Measurements from ENCODE around the gene MGME1.

MGME1 gene

DNA sequence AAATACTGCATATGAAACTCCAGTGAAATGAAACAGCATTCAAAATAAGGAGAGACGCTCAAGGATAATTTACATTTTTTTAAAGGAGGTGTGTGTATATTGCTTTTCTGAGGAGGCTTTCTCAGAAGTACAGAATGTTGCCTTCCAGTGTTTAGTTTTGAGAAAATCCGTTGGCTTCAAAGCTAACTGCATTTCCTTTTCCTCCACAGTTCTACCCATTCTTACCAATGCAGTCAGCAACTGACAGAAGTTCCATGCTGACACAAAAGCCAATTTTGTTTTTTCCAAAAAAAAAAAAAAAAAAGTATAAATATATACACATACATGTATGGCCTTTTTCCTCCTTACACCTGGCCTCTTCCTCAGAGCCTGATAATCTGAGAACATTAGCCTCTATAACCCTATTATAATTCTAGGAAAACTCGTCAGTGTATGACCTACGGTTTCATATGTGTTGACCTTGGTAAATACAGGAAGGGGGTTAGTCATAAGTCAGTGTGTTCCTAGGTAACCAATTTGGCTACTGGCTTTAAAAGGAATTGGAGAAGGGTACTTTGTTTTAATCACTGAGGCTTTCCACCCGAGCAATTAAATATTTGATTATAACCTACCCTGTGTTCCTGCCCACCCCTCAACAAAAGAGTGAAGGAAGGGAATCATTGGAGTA is 24.2 kb downstream of the MGME1 start:
- no peak for DNase-seq (ENCODE audit: low read depth)

DNA sequence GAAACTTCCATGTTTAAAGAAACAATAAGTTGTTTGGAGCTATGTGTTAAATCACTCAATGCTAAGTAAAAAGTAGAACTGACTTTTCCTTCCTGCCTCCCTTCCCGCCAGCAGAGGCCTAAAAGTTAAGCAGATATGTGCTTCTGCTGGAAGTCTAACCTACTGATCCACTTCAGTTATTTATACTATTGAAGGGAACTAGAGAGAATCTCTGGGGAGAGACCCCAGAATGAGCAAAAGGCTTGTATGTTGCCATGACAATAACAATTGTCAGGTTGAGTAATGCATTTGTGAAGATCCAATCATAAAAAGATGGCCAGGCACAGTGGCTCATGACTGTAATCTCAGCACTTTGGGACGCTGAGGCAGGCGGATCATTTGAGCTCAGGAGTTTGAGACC is 24.7 kb downstream of the MGME1 start:
- no peak for DNase-seq (ENCODE audit: low read depth)

DNA sequence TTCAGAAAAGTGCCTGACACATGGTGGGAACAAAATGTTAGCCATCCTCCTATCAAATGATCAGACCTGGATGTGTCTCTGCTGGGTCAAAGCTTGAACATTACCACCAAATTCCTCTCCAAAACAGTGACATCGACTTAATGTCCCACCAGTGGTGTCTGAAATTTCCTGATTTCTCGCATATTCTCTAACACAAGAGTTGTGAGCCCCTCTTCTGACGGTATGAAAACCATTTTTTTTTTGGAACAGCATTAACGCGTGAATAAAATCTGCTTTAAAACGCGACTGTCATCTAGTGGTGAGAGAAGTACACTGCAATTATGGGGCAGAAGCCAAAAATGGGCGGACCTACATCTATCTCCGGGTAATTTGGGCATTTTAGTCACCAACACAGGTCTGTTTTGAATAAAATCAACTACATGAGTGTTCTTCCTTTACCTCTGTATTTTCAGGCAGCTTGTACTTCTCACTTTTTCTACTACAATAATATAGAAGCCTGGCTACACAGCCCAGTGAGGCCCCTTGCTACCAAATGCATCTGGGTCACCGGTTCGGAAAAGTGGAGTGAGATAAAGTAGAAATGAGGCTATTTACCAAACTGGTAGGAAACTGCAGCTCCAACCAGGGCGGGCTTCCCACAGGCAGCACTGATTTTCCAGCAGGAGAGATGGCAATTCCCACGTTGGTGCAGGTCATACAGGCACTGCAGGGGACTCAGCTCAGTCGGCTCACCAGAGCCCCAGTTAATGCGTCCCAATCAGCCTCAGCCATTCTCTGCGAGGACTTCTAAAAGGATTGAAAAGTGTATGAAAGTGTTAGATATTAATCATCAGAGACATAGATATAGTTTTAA is 27.4 kb downstream of the MGME1 start:
- peak; percentile 8 for DNase-seq (ENCODE audit: low read depth)

DNA sequence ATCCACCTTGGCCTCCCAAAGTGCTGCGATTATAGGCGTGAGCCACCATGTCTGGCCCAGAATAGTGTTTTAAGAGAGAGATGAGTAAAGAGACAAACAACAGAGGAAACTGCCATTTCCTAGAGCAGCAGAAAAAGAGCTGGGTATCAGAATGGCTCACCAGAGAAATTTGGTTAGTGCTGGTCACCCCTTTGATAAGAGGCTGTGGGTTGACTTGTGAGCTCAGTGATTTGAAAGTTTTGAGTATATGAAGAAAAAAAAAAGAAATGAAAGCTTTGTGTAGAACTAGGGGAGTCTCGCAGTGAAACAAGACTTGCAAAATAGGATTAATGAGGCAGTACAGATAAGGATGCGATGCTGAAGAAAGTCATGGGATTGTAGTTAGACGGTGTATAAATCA is 29.6 kb downstream of the MGME1 start:
- no peak for DNase-seq (ENCODE audit: low read depth)

DNA sequence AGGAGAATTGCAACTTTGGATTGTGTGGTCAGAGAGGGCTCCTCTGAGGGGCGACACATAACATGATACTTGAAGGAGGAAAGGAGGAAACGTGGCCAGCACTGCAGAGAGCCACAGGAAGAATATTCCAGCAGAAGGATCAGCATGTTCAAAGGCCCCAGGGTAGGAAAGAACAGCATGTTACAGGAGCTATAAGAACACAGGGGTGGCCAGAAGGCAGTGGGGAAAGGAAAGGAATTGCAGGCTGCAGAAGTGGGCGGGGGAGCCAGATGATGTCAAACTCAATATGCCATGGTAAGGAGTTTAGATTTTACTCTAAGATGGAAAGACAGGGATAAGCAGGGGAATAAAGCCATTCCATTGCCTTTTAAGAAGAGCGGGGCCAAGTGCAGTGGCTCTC is 30.7 kb downstream of the MGME1 start:
- DNase-seq (ENCODE audit: low read depth) = no peak

DNA sequence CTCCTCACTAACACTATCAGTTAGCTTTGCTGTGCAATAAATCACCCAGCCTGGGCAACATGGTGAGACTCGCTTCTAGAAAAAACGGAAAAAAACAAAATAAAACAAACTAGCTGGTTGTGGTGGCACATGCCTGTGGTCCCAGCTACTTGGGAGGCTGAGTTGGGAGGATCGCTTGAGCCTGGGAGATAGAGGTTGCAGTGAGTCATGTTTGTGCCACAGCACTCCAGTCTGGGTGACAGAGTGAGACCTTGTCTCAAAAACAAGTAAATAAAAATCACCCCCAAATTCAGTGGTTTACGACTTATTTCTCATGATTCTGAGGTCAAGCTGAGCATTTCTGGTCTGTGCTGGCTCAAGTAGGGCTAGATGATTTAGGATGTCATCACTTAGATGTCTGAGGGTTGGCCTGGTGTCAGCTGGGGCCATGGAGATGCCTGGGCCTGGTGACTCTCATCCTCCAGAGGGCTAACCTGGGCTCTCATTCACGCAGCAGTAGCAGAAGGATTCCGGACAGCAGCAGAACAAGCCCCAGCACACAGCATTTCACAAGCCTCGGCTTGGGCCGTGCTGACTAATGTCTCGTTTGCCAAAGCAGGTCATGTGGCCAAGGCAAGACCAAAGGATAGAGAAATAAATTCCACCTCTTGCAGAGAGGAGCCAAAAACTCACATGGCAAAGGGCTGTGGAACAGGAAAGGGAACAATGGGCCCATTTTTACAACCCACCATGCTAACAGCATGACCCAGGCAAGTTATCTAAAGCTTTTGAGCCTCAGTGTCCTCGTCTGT is 32.5 kb downstream of the MGME1 start:
- DNase-seq (ENCODE audit: low read depth) = no peak

DNA sequence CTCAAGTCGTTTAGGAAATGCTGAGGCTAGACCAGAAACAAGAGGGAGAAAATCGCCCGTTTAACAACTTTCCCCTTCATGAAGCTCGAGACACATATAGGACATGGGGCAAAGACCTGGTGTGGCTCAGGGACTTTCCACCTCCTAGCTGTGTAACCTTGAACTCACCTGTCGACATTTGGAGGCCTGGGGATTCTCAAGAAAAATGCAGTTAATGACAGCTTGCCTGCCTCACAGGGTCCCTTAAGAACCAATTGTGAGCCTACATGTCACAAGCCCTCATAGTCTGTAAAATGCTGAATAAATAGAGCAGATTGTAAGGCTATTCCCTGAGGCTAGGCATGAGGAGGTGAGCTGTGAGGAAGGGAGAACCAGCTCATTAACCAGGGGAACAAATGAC is 35.1 kb downstream of the MGME1 start:
- no peak for DNase-seq (ENCODE audit: low read depth)

DNA sequence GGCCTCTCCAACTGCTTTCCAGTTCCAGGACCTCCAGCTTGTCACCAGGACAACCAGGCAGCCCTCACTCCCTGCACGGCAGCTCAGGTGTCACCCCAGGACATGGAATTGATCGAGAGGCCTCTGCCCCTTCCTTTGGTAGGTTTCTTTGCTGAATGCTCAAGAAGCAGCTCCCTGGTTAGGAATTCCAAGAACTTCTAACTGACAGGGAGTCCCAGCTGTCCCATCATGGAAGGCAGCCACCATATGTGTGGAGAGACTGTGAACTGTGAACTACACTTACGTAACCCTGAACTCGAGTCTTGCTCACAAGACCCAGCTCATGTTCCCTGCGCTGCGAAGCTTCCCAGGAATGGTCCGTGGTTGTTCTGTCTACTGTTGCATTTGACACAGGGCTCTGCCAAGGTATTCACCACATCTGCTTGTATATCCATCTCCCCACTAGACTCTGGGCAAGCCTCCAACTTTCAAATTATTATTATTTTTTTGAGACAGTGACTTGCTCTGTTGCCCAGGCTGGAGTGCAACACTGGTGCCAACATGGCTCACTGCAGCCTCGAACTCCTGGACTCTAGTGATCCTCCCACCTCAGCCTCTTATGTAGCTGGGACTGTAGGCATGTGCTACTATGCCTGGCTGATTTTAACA is 35.7 kb downstream of the MGME1 start:
- DNase-seq (ENCODE audit: low read depth) = no peak

DNA sequence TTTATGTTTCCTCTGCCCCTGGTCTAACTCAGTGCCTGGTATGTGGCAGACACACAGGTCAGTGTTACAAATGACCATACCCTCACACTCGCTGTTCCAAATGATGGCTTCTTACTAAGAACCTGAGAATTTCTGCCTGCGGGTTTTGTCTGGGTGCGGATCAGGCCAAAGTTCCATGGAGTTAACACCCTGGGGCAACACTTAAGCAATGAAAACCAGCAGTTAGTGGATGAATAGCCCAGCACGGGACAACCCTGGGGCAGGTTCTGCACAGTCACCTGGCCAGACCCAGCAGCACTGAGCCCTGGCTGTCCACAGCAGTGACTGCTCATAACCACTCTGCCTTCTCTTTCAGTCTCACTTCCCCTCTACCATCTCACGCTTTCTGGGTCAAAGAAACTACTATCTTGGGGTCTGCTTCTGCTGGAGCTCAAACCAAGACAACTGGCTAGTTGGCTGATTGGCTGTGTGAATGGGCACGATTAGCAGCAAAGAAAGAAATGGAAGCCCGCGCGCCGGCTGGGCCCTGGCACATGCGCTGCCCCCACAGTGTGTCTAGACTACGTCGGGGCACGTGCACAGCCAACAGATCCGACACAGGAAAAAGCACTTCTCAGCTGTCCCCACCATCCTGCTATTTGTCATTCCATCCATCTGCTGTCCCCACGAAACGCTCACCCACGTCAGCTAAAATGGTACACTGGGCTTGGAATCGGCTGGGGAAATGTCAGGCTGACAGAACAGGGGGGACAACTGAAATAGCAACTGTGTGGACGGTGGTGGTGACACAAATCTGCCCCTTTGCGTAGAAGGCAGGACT is 36.6 kb downstream of the MGME1 start:
- DNase-seq (ENCODE audit: low read depth) = no peak

DNA sequence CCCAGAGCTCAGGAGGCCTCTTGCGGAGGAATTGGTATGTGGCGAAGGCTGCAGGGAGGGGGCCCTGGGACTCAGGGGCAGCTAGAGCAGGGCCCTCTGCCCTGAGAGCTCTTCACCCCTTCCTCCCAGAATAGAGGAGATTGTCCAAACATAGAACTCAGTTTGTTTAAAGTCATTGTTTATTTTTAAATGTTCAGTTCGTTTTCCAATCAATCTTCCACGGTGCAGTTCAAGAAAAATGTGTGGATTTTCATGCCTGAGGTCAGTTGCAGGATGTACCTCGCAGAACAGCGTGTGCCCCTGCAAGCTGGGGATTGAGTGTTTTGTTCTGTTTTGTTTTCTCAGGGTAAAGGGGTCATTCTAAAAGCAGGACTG is 37.2 kb downstream of the MGME1 start:
- DNase-seq (ENCODE audit: low read depth) = no peak

DNA sequence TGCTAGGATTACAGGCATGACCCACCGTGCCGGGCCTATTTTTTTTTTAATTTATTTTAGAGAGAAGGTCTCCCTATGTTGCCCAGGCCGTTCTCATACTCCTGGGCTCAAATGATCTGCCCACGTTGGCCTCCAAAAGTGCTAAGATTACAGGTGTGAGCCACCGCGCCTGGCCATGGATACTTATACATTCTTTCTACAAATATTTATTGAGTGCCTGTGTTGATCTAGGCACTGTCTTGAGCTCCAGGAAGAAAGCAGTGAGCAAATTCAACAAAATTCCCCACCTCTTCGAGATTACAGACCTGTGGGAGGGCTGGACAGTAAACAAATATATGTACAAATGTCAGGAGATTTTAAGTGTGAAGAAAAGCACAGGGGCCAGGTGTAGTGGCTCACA is 37.9 kb downstream of the MGME1 start:
- DNase-seq (ENCODE audit: low read depth) = no peak

DNA sequence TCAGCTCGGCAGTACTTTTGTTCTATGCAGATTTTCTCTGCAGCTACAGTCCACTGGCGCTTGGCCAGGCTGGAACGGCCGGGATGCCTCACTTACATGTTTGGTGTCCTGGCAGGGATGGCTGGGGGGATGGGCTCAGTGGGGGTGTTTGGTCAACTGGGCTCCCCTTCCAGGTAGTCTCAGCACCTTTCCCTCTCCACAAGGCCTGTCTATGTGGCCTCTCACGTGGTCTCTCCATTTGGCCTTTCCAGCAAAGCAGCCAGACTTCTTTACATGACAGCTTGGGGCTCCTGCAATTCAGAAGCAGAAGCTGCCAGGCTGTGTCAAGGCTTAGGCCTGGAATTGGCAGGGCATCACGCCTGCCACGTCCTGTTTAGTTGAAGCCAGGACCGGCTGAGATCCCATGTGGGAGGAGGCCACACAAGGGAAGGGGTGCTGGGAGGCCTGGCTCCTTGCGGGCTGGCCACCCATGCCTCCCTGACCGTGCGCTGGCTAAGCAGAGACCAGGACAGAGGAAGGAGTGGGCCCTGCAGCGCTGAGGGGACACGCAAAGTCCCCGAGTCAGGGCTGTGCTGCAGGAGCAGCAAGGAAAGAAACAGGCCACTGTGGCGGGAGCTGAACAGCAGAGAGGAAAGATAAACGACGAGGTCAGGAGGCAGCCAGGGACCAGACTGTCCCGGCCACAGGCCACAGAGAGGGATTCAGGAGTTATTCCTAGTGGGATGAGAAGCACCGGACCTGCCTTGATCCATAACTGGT is 38.9 kb downstream of the MGME1 start:
- DNase-seq (ENCODE audit: low read depth) = no peak

DNA sequence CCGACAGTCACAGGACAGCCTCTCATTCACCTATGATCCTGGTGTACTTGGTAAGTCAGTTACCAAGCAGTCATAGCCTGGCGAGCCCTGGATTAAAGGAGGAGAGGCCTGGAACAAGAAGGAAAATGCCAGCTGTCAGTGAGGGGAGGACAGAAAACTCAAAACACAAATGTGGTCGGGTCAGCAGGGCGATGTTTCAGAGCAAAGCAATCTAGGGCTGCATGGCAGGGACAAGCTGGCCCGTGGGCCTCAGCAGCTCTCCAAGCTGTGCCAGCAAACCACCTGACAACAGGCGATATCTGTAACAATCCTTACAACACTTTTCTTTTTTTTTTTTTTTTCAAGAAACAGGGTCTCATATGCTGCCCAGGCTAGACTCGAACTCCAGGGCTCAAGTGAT is 40.3 kb downstream of the MGME1 start:
- DNase-seq (ENCODE audit: low read depth) = no peak

DNA sequence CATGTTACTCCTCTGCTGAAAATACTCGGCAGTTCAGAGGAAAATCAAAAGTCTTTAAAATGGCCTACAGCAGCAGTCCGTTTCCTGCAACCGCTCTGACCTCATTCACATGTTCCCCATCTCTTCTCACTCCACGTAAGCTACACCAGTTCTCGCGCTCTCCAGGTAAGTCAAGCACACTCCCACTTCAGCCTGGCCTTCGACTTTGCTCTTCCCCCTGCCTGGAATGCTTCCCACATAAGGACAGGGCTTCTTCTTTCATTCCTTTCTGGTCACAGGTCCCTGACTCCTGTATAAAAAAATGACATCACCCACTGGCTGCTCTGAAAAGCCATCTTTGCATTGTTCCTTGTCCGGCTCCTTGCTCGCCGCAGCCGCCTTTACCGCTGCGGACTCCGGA is 42.7 kb downstream of the MGME1 start:
- no peak for DNase-seq (ENCODE audit: low read depth)

DNA sequence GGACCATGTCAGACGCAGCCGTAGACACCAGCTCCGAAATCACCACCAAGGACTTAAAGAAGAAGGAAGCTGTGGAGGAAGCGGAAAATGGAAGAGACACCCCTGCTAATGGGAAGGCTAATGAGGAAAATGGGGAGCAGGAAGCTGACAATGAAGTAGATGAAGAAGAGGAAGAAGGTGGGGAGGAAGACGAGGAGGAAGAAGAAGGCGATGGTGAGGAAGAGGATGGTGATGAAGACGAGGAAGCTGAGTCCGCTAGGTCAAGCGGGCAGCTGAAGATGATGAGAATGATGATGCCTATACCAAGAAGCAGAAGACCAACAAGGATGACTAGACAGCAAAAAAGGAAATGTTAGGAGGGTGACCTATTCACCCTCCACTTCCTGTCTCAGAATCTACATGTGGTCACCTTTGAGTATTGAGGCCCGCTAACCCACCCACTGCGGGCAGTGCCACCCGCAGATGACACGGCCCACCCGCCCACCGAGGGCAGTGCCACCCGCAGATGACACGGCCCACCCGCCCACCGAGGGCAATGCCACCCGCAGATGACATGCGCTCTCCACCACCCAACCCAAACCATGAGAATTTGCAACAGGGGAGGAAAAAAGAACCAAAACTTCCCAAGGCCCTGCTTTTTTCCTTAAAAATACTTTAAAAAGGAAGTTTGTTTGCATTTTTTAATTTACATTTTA is 43.3 kb downstream of the MGME1 start:
- DNase-seq (ENCODE audit: low read depth) = no peak

DNA sequence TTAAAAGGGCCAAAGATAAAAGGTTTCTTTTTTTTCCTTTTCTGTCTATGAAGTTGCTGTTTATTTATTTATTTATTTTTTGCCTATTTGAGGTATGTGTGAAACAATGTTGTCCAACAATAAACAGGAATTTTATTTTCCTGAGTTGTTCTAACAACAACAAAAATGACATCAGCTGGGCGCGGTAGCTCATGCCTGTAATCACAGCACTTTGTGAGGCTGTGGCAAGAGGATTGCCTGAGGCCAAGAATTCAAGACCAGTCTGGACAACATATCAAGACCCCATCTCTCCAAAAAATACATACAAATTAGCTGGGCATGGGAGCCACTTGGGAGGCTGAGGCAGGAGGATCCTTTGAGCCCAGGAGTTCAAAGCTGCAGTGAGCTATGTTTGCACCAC is 44.1 kb downstream of the MGME1 start:
- no peak for DNase-seq (ENCODE audit: low read depth)

DNA sequence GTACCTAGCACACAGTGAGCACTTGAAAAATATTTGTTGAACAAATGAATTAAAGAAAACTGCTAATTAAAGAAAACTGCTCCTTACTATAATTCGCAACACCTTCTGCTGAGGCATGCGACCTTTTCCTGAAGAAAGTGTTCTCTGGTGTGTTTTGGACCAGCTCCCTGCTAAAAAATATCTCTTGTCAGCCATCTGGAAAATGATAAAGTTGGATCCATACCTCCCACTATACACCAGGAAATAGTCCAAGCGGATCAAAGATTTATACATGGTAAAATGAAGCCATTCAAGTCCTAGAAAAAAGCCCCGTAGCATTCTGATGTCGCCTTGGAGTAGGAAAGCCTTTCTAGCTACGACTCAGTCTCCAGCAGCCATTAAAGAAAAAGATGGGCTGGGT is 45.6 kb downstream of the MGME1 start:
- DNase-seq (ENCODE audit: low read depth) = no peak

DNA sequence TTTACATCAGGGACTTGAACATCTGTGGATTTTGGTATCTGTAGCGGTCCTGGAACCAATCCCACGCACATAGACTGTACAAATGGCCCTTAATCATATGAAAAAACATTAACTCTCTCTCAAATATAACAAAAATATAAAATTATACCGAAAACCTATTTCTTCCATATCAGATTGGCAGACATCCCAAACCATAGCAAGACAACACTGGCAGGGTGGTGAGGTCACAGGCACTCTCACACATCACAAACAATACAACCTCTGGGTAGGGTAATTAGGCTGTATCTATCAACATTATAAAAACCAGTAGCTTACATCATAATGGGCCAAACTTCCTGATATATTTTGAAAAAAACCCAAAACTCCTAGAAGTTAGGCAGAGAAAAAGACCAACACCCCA is 48.0 kb downstream of the MGME1 start:
- no peak for DNase-seq (ENCODE audit: low read depth)

DNA sequence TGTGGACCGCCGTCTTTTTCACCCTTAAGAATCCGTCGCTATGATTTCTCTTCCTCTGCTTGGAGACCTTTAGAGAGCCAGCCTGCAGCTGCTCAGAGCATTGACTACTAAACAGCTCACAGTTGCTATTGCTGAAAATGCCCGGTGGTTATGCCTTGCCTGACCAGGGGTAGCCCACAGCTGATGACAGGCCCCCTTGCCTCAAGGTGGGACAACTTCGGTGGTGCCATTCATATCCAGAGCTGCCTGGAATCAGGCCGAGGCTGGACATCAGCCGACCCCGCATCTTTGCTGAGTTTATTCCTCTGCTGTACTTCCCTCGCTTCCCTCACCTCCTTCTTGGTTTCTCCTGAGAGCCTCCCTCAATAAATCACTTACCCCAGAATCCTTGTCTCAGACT is 49.3 kb downstream of the MGME1 start:
- DNase-seq (ENCODE audit: low read depth) = no peak

DNA sequence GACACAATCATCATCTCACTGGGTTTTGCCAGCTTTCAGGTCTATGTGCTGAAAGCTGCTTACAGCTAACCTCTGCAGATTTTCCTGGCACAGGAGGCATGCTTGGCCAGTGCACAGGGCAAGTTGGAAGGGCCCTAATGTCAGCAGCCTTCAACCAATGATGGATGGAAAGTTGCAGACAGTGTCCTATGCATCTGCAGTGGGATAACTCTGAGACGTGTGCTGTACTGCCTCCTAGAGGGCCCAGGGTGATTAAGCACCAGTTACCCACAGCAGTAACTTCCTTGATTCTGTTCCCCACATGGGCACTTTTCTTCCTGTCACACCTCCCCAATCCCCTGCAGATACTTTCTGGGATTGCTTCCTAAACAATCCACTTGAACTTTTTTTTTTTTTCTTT is 50.2 kb downstream of the MGME1 start:
- DNase-seq (ENCODE audit: low read depth) = no peak
